Right lung (tissue), 5 donors: ENCODE data around the gene MSI2. TPM values are rescaled to one million over a fixed set of nuclear protein-coding genes. Genes with fewer than 3 reads are reported as not detected.

Source experiments
- DNase-seq, 2 donors: peaks; one replicate each; pipeline ENCODE4 v3.0.0-alpha.2; 2013
- polyA plus RNA-seq, 5 donors: library from polyadenylated mRNA; unstranded; fragments of 120-200 nt; gene quantifications; one replicate each; pipeline versions ENCODE4 v1.2.1 to v1.2.3, GENCODE V29; 2013; ENCODE audit warnings: inconsistent platforms in 1 of 5, low replicate concordance in 1 of 5; ENCODE audit not compliant: insufficient read length in 5 of 5, insufficient read depth in 1 of 5

The MSI2 gene
- polyA plus RNA-seq, 5 donors = 35.4 to 48.9 (median 47.6) TPM

- no peak for DNase-seq
Observed at GRCh38 chr17:57454729-57455062, 198.4 kb downstream of the MSI2 start.

- DNase-seq = no peak
Observed at GRCh38 chr17:57455063-57455914, 199.0 kb downstream of the MSI2 start.

- DNase-seq = peak; percentile 79 to 81
Observed at GRCh38 chr17:57456622-57457021, 200.3 kb downstream of the MSI2 start.

- DNase-seq = no peak
Observed at GRCh38 chr17:57457188-57457587, 200.9 kb downstream of the MSI2 start.

- no peak for DNase-seq
Observed at GRCh38 chr17:57458718-57459285, 202.5 kb downstream of the MSI2 start.

GRCh38 chr17:57459286-57459915 is 203.1 kb downstream of the MSI2 start:
- no peak for DNase-seq

GRCh38 chr17:57461082-57461481 is 204.8 kb downstream of the MSI2 start:
- DNase-seq = no peak

- DNase-seq = no peak
Observed at GRCh38 chr17:57462007-57462579, 205.8 kb downstream of the MSI2 start.

- DNase-seq = no peak
Observed at GRCh38 chr17:57463103-57463885, 207.0 kb downstream of the MSI2 start.

GRCh38 chr17:57464191-57464864 is 208.0 kb downstream of the MSI2 start:
- no peak for DNase-seq

GRCh38 chr17:57465610-57466009 is 209.3 kb downstream of the MSI2 start:
- no peak for DNase-seq

- DNase-seq = no peak
Observed at GRCh38 chr17:57466017-57466471, 209.7 kb downstream of the MSI2 start.

- DNase-seq = no peak
Observed at GRCh38 chr17:57466521-57466920, 210.2 kb downstream of the MSI2 start.

GRCh38 chr17:57467226-57467625 is 210.9 kb downstream of the MSI2 start:
- no peak for DNase-seq

GRCh38 chr17:57467801-57468200 is 211.5 kb downstream of the MSI2 start:
- no peak for DNase-seq

- DNase-seq = no peak
Observed at GRCh38 chr17:57468932-57469775, 212.8 kb downstream of the MSI2 start.

- DNase-seq = no peak
Observed at GRCh38 chr17:57470906-57471305, 214.6 kb downstream of the MSI2 start.

- DNase-seq = no peak
Observed at GRCh38 chr17:57471868-57472368, 215.6 kb downstream of the MSI2 start.

- no peak for DNase-seq
Observed at GRCh38 chr17:57475796-57476195, 219.5 kb downstream of the MSI2 start.
